Measurements from ENCODE around the gene MAFB. TPM values are rescaled to one million over a fixed set of nuclear protein-coding genes. Genes with fewer than 3 reads are reported as not detected.

Gene MAFB
- total RNA-seq, 8 experiments from 2014 or later: 4.1 to 25.2 (median 8.3) TPM

GRCh38 chr20:40663304-40663790, 25.7 kb downstream of the MAFB start:
- H3K4me1 ChIP-seq (replicated peaks in 1 of 2): no peaks in the 10 kb centered on the region
- no peak for ATAC-seq (replicated peaks in 6 of 8)
- in situ Hi-C loops (cut with MboI; ENCODE audit: low pct_unique_long_range_greater_than_20kb in 2 of 9, low sequenced_read_pairs in 9 of 9, unreplicated experiment in 9 of 9): no loop called here
- no peak overlapping the region for H3K27ac ChIP-seq
- WGBS, 10 experiments: 50 to 100% (median 89%) methylated on average over 1 to 5 of the region's 9 CpGs; no CpG with 5 or more reads in 3 of the 10 experiments
- no peak overlapping the region for H3K4me3 ChIP-seq

GRCh38 chr20:40659567-40659966, 29.5 kb downstream of the MAFB start:
- WGBS, 10 experiments: 50 to 100% (median 73%) methylated on average over 1 to 3 of the region's 3 CpGs; no CpG with 5 or more reads in 3 of the 10 experiments
- H3K4me1 ChIP-seq (replicated peaks in 1 of 2): peaks cover 0 to 4% of the 10 kb centered on the region in 2 donors
- in situ Hi-C loops (cut with MboI; ENCODE audit: low pct_unique_long_range_greater_than_20kb in 2 of 9, low sequenced_read_pairs in 9 of 9, unreplicated experiment in 9 of 9): no loop called here
- H3K27ac ChIP-seq: no peak overlapping the region
- ATAC-seq (replicated peaks in 6 of 8): no peak
- no peak overlapping the region for H3K4me3 ChIP-seq

GRCh38 chr20:40658509-40658908, 30.5 kb downstream of the MAFB start:
- in situ Hi-C loops (cut with MboI; ENCODE audit: low pct_unique_long_range_greater_than_20kb in 2 of 9, low sequenced_read_pairs in 9 of 9, unreplicated experiment in 9 of 9): no loop called here
- ATAC-seq (replicated peaks in 6 of 8): no peak
- WGBS, 10 experiments: 60 to 83% methylated on average over 1 to 2 of the region's 3 CpGs; no CpG with 5 or more reads in 8 of the 10 experiments

GRCh38 chr20:40657526-40657925, 31.5 kb downstream of the MAFB start:
- ATAC-seq (replicated peaks in 6 of 8): no peak
- H3K27ac ChIP-seq: no peak overlapping the region
- peaks cover 0 to 4% of the 10 kb centered on the region in 2 donors for H3K4me1 ChIP-seq (replicated peaks in 1 of 2)
- WGBS, 10 experiments: 0 to 100% (median 39%) methylated on average over 1 to 4 of the region's 4 CpGs; no CpG with 5 or more reads in 2 of the 10 experiments
- no peak overlapping the region for H3K4me3 ChIP-seq
- in situ Hi-C loops (cut with MboI; ENCODE audit: low pct_unique_long_range_greater_than_20kb in 2 of 9, low sequenced_read_pairs in 9 of 9, unreplicated experiment in 9 of 9): no loop called here

More at GRCh38 chr20:40658509-40658908, 30.5 kb downstream of the MAFB start:
- no peak overlapping the region for H3K27ac ChIP-seq
- H3K4me1 ChIP-seq (replicated peaks in 1 of 2): peaks cover 0 to 4% of the 10 kb centered on the region in 2 donors
- no peak overlapping the region for H3K4me3 ChIP-seq

- 56 to 100% (median 96%) methylated on average over 1 to 6 of the region's 6 CpGs; no CpG with 5 or more reads in 3 of the 10 experiments for WGBS, 10 experiments
- Histone ChIP-seq H3K4me1 (replicated peaks in 1 of 2) (peaks cover 0 to 4% of the 10 kb centered on the region in 2 donors), H3K27ac (no peak overlapping the region), H3K4me3 (no peak overlapping the region)
- in situ Hi-C loops (cut with MboI; ENCODE audit: low pct_unique_long_range_greater_than_20kb in 2 of 9, low sequenced_read_pairs in 9 of 9, unreplicated experiment in 9 of 9): no loop called here
- no peak for ATAC-seq (replicated peaks in 6 of 8)
These were observed 33.6 kb downstream of the MAFB start for GRCh38 chr20:40655451-40655850.

- ATAC-seq (replicated peaks in 6 of 8): peak in 4 of 8 experiments; percentile 10 to 87 (median 60)
- in situ Hi-C loops (cut with MboI; ENCODE audit: low pct_unique_long_range_greater_than_20kb in 2 of 9, low sequenced_read_pairs in 9 of 9, unreplicated experiment in 9 of 9): no loop called here
- no peak overlapping the region for H3K27ac ChIP-seq
- no peak overlapping the region for H3K4me3 ChIP-seq
- 0 to 83% (median 22%) methylated on average over 1 to 4 of the region's 4 CpGs; no CpG with 5 or more reads in 5 of the 10 experiments for WGBS, 10 experiments
- peaks cover 0 to 4% of the 10 kb centered on the region in 2 donors for H3K4me1 ChIP-seq (replicated peaks in 1 of 2)
These were observed 34.2 kb downstream of the MAFB start for GRCh38 chr20:40654876-40655275.

- WGBS, 10 experiments: 43 to 80% (median 63%) methylated on average over 1 to 5 of the region's 8 CpGs; no CpG with 5 or more reads in 2 of the 10 experiments
- H3K4me1 ChIP-seq (replicated peaks in 1 of 2): peaks cover 0 to 4% of the 10 kb centered on the region in 2 donors
- H3K4me3 ChIP-seq: no peak overlapping the region
- H3K27ac ChIP-seq: no peak overlapping the region
- in situ Hi-C loops (cut with MboI; ENCODE audit: low pct_unique_long_range_greater_than_20kb in 2 of 9, low sequenced_read_pairs in 9 of 9, unreplicated experiment in 9 of 9): no loop called here
- no peak for ATAC-seq (replicated peaks in 6 of 8)
These were observed 36.5 kb downstream of the MAFB start for GRCh38 chr20:40652441-40652987.

GRCh38 chr20:40651151-40651550, 37.9 kb downstream of the MAFB start:
- no peak overlapping the region for H3K4me3 ChIP-seq
- 0 to 90% (median 60%) methylated on average over 1 to 2 of the region's 2 CpGs for WGBS, 10 experiments
- in situ Hi-C loops (cut with MboI; ENCODE audit: low pct_unique_long_range_greater_than_20kb in 2 of 9, low sequenced_read_pairs in 9 of 9, unreplicated experiment in 9 of 9): no loop called here
- ATAC-seq (replicated peaks in 6 of 8): peak in 2 of 8 experiments; percentile 34 to 79
- H3K27ac ChIP-seq: no peak overlapping the region
- peaks cover 0 to 4% of the 10 kb centered on the region in 2 donors for H3K4me1 ChIP-seq (replicated peaks in 1 of 2)

GRCh38 chr20:40650707-40651106, 38.3 kb downstream of the MAFB start:
- ATAC-seq (replicated peaks in 6 of 8): peak in 1 of 8 experiments; percentile 29
- H3K27ac ChIP-seq: no peak overlapping the region
- H3K4me1 ChIP-seq (replicated peaks in 1 of 2): peaks cover 0 to 4% of the 10 kb centered on the region in 2 donors
- WGBS, 10 experiments: 24 to 78% (median 40%) methylated on average over 1 to 4 of the region's 4 CpGs; no CpG with 5 or more reads in 3 of the 10 experiments
- in situ Hi-C loops (cut with MboI; ENCODE audit: low pct_unique_long_range_greater_than_20kb in 2 of 9, low sequenced_read_pairs in 9 of 9, unreplicated experiment in 9 of 9): no loop called here
- H3K4me3 ChIP-seq: no peak overlapping the region

- Histone ChIP-seq H3K4me1 (replicated peaks in 1 of 2) (no peaks in the 10 kb centered on the region), H3K4me3 (no peak overlapping the region), H3K27ac (no peak overlapping the region)
- WGBS, 10 experiments: 40 to 100% (median 74%) methylated on average over 1 to 5 of the region's 6 CpGs; no CpG with 5 or more reads in 3 of the 10 experiments
- ATAC-seq (replicated peaks in 6 of 8): peak in 3 of 8 experiments; percentile 56 to 78 (median 61)
- in situ Hi-C loops (cut with MboI; ENCODE audit: low pct_unique_long_range_greater_than_20kb in 2 of 9, low sequenced_read_pairs in 9 of 9, unreplicated experiment in 9 of 9): no loop called here
These were observed 40.6 kb downstream of the MAFB start for GRCh38 chr20:40648210-40649072.

GRCh38 chr20:40646813-40647212, 42.2 kb downstream of the MAFB start:
- H3K27ac ChIP-seq: no peak overlapping the region
- WGBS, 10 experiments: 17% methylated on average over 1 of the region's 6 CpGs; no CpG with 5 or more reads in 9 of the 10 experiments
- ATAC-seq (replicated peaks in 6 of 8): no peak
- no peaks in the 10 kb centered on the region for H3K4me1 ChIP-seq (replicated peaks in 1 of 2)
- in situ Hi-C loops (cut with MboI; ENCODE audit: low pct_unique_long_range_greater_than_20kb in 2 of 9, low sequenced_read_pairs in 9 of 9, unreplicated experiment in 9 of 9): no loop called here
- no peak overlapping the region for H3K4me3 ChIP-seq

GRCh38 chr20:40646361-40646760, 42.7 kb downstream of the MAFB start:
- 0 to 20% (median 4%) methylated on average over 1 to 2 of the region's 8 CpGs; no CpG with 5 or more reads in 6 of the 10 experiments for WGBS, 10 experiments
- Histone ChIP-seq H3K4me3 (no peak overlapping the region), H3K4me1 (replicated peaks in 1 of 2) (no peaks in the 10 kb centered on the region), H3K27ac (no peak overlapping the region)
- in situ Hi-C loops (cut with MboI; ENCODE audit: low pct_unique_long_range_greater_than_20kb in 2 of 9, low sequenced_read_pairs in 9 of 9, unreplicated experiment in 9 of 9): no loop called here
- no peak for ATAC-seq (replicated peaks in 6 of 8)

- WGBS, 10 experiments: 0 to 100% (median 60%) methylated on average over 1 to 2 of the region's 2 CpGs; no CpG with 5 or more reads in 4 of the 10 experiments
- ATAC-seq (replicated peaks in 6 of 8): no peak
- Histone ChIP-seq H3K4me1 (replicated peaks in 1 of 2) (no peaks in the 10 kb centered on the region), H3K4me3 (no peak overlapping the region), H3K27ac (no peak overlapping the region)
- in situ Hi-C loops (cut with MboI; ENCODE audit: low pct_unique_long_range_greater_than_20kb in 2 of 9, low sequenced_read_pairs in 9 of 9, unreplicated experiment in 9 of 9): no loop called here
These were observed 44.2 kb downstream of the MAFB start for GRCh38 chr20:40644863-40645262.
